ENCODE results near the gene UCHL3. TPM values are rescaled to one million over a fixed set of nuclear protein-coding genes. Genes with fewer than 3 reads are reported as not detected.

UCHL3 gene
- total and polyA plus RNA-seq, 2 experiments from 2014 or later = 42.8 to 116 TPM

DNA sequence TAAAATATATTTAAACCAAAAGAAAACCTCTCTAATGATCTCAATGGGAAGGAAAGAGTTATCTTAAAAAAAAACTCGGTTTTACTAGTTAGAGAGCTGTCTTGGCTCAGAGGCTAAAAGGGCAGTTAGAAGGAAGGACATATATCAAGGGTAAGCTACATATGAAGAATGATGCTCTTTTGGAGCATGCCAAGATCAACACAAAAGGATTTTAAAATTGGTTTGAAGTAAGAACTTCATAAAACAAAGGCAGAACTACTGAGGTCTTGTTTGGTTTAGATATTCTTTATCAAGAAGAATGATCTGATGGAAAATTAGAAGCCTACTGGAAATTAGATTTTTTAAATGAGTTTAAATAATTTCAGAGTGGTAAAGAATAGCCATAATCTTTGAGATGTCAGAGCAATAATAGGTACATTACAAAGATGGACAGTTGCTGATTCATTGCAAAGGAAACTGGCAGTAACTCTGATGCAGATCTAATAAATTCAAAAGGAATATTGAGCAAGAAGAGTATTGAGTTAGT lies 47.1 kb downstream of the UCHL3 start:
- 95 to 100% methylated on average over 1 of the region's 1 CpG for WGBS, 2 experiments (ENCODE audit: low coverage in 1 of 2, low lambda C conversion rate in 2 of 2, missing lambda C conversion rate in 2 of 2)
- H4K20me1 ChIP-seq (ENCODE audit: insufficient read depth) = no peaks in the 10 kb centered on the region
- no peak overlapping the region for H3K4me2 ChIP-seq (ENCODE audit: unreplicated experiment)
- no peak overlapping the region for H3K27ac ChIP-seq
- H3K79me2 ChIP-seq (ENCODE audit: insufficient read depth) = no peaks in the 10 kb centered on the region
- peaks cover 9% of the 10 kb centered on the region; the same call in 1 of the 2 replicates for H3K36me3 ChIP-seq (ENCODE audit: low read depth)
- peaks cover 5% of the 10 kb centered on the region; the same call in 1 of the 2 replicates for H3K4me1 ChIP-seq (ENCODE audit: insufficient read depth)
- no peaks in the 10 kb centered on the region for H3K27me3 ChIP-seq (replicated peaks; ENCODE audit: insufficient read depth)
- no peak overlapping the region for H3K9ac ChIP-seq
- no peak for TF ChIP-seq EZH2 (IDR thresholded peaks at IDR 0.05; ENCODE audit: insufficient read depth, poor library complexity, severe bottlenecking)
- no peak for TF ChIP-seq EZH2phosphoT487 (IDR thresholded peaks at IDR 0.05; ENCODE audit: insufficient read depth, low read depth)
- no peaks in the 10 kb centered on the region for H3K9me3 ChIP-seq (ENCODE audit: low read depth)
- H3K4me3 ChIP-seq = no peak overlapping the region
- no peak for DNase-seq
- H3F3A ChIP-seq (ENCODE audit: insufficient read depth) = no peaks in the 10 kb centered on the region
- H2AFZ ChIP-seq = no peak overlapping the region
- no peaks in the 10 kb centered on the region for H3K9me2 ChIP-seq (ENCODE audit: insufficient read depth)
- in situ Hi-C loops (cut with MboI) = no loop called here

DNA sequence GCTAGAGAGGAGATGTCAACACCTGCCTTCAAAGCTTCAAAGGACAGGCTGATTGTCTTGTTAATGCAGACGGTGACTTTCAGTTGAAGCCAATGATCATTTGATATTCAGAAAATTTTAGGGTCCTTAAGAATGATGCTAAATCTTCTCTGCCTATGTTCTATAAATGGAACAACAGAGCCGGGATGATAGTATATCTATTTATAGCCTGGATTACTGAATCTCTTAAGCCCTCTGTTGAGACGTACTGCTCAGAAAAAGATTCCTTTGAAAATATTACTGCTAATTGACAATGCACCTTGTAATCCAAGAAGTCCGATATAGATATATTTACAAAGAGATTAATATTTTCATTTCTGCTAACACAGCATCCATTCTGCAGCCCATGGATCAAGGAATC lies 50.8 kb downstream of the UCHL3 start:
- Histone ChIP-seq H4K20me1 (ENCODE audit: insufficient read depth) (no peaks in the 10 kb centered on the region), H3K79me2 (ENCODE audit: insufficient read depth) (no peaks in the 10 kb centered on the region), H3K4me1 (ENCODE audit: insufficient read depth) (peaks cover 5% of the 10 kb centered on the region; the same call in 1 of the 2 replicates), H3K36me3 (ENCODE audit: low read depth) (peaks cover 7% of the 10 kb centered on the region; the same call in 1 of the 2 replicates), H3F3A (ENCODE audit: insufficient read depth) (no peaks in the 10 kb centered on the region), H2AFZ (no peak overlapping the region), H3K4me3 (no peak overlapping the region), H3K27me3 (replicated peaks; ENCODE audit: insufficient read depth) (no peaks in the 10 kb centered on the region), H3K9me3 (ENCODE audit: low read depth) (no peaks in the 10 kb centered on the region), H3K4me2 (ENCODE audit: unreplicated experiment) (no peak overlapping the region), H3K27ac (no peak overlapping the region), H3K9ac (no peak overlapping the region), H3K9me2 (ENCODE audit: insufficient read depth) (no peaks in the 10 kb centered on the region)
- WGBS, 2 experiments (ENCODE audit: low coverage in 1 of 2, low lambda C conversion rate in 2 of 2, missing lambda C conversion rate in 2 of 2) = 61 to 64% methylated on average over 4 of the region's 4 CpGs
- TF ChIP-seq EZH2 (IDR thresholded peaks at IDR 0.05; ENCODE audit: insufficient read depth, poor library complexity, severe bottlenecking) (no peak), EZH2phosphoT487 (IDR thresholded peaks at IDR 0.05; ENCODE audit: insufficient read depth, low read depth) (no peak)
- in situ Hi-C loops (cut with MboI) = no loop called here
- DNase-seq = no peak

DNA sequence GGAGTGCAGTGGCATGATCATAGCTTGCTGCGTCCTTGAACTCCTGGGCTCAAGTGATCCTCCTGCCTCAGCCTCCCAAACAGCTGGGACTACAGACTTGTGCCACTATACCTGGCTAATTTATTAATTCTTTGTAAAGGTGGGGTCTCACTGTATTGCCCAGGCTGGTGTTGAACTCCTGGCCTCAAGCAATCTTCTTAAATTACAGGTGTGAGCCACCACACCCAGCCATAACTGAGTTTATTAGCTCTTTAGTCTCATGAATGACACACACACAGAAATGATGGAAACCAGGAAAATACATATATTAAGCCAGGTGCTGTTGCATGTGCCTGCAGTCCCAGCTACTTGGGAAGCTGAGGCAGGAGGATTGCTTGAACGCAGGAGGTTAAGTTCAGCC lies 53.4 kb downstream of the UCHL3 start:
- H3K4me2 ChIP-seq (ENCODE audit: unreplicated experiment) = no peak overlapping the region
- no peak overlapping the region for H3K9ac ChIP-seq
- no peak overlapping the region for H3K4me3 ChIP-seq
- WGBS, 2 experiments (ENCODE audit: low coverage in 1 of 2, low lambda C conversion rate in 2 of 2, missing lambda C conversion rate in 2 of 2) = 96 to 100% methylated on average over 2 of the region's 2 CpGs
- no peaks in the 10 kb centered on the region for H3K27me3 ChIP-seq (replicated peaks; ENCODE audit: insufficient read depth)
- DNase-seq = no peak
- no peaks in the 10 kb centered on the region for H3F3A ChIP-seq (ENCODE audit: insufficient read depth)
- in situ Hi-C loops (cut with MboI) = no loop called here
- peaks cover 5% of the 10 kb centered on the region; the same call in 1 of the 2 replicates for H3K4me1 ChIP-seq (ENCODE audit: insufficient read depth)
- H3K9me3 ChIP-seq (ENCODE audit: low read depth) = no peaks in the 10 kb centered on the region
- TF ChIP-seq EZH2phosphoT487 (IDR thresholded peaks at IDR 0.05; ENCODE audit: insufficient read depth, low read depth) = no peak
- TF ChIP-seq EZH2 (IDR thresholded peaks at IDR 0.05; ENCODE audit: insufficient read depth, poor library complexity, severe bottlenecking) = no peak
- H2AFZ ChIP-seq = no peak overlapping the region
- no peaks in the 10 kb centered on the region for H3K79me2 ChIP-seq (ENCODE audit: insufficient read depth)
- H3K27ac ChIP-seq = no peak overlapping the region
- H3K9me2 ChIP-seq (ENCODE audit: insufficient read depth) = no peaks in the 10 kb centered on the region
- H3K36me3 ChIP-seq (ENCODE audit: low read depth) = peaks cover 10% of the 10 kb centered on the region
- H4K20me1 ChIP-seq (ENCODE audit: insufficient read depth) = no peaks in the 10 kb centered on the region

DNA sequence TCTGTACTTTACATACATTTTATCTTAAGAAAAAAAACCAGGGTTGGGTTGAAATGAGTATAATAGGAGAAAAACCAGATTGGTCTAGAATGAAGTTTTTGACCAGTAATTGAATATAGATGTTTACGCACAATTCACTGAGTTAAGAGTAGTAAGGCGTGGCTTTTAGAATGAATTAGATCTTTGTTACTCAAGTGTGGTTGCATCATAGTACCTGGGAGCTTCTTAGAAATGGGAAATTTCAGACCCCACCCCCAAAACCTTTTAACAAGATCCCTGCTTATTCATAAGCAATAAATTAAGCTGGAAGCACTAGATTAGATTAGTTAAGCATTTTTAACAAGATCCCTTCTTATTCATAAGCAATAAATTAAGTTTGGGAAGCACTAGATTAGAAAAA lies 57.9 kb downstream of the UCHL3 start:
- no peak for TF ChIP-seq EZH2phosphoT487 (IDR thresholded peaks at IDR 0.05; ENCODE audit: insufficient read depth, low read depth)
- TF ChIP-seq EZH2 (IDR thresholded peaks at IDR 0.05; ENCODE audit: insufficient read depth, poor library complexity, severe bottlenecking) = no peak
- no peak overlapping the region for H2AFZ ChIP-seq
- in situ Hi-C loops (cut with MboI) = no loop called here
- H3K27me3 ChIP-seq (replicated peaks; ENCODE audit: insufficient read depth) = no peaks in the 10 kb centered on the region
- H3F3A ChIP-seq (ENCODE audit: insufficient read depth) = no peaks in the 10 kb centered on the region
- no peaks in the 10 kb centered on the region for H4K20me1 ChIP-seq (ENCODE audit: insufficient read depth)
- H3K9ac ChIP-seq = no peak overlapping the region
- no peaks in the 10 kb centered on the region for H3K9me2 ChIP-seq (ENCODE audit: insufficient read depth)
- H3K4me2 ChIP-seq (ENCODE audit: unreplicated experiment) = no peak overlapping the region
- no peaks in the 10 kb centered on the region for H3K4me1 ChIP-seq (ENCODE audit: insufficient read depth)
- no peaks in the 10 kb centered on the region for H3K9me3 ChIP-seq (ENCODE audit: low read depth)
- DNase-seq = no peak
- peaks cover 10% of the 10 kb centered on the region for H3K36me3 ChIP-seq (ENCODE audit: low read depth)
- H3K79me2 ChIP-seq (ENCODE audit: insufficient read depth) = no peaks in the 10 kb centered on the region
- H3K4me3 ChIP-seq = no peak overlapping the region
- H3K27ac ChIP-seq = no peak overlapping the region
- WGBS, 2 experiments (ENCODE audit: low coverage in 1 of 2, low lambda C conversion rate in 2 of 2, missing lambda C conversion rate in 2 of 2) = 100% methylated on average over 2 of the region's 2 CpGs

DNA sequence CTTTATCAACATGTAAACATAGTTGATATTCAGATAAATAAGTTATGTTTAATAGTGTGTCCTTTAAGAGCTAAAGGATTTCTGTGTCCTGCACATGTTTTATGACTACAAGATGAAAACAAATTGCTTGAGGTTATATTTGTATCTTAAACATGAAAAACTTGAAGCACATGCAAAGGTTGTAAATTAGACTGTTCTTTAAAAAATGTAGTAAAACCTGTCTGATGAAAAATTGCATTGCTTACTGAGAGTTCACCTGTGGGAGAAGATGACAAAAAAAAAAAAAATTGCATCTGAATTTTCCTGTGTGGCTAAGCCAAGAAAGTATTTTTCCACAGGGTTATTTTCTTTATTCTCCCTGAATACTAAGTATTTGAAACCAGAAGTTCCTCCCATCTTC lies 60.9 kb downstream of the UCHL3 start:
- in situ Hi-C loops (cut with MboI) = no loop called here
- no peak overlapping the region for H3K4me2 ChIP-seq (ENCODE audit: unreplicated experiment)
- TF ChIP-seq EZH2 (IDR thresholded peaks at IDR 0.05; ENCODE audit: insufficient read depth, poor library complexity, severe bottlenecking) (no peak), EZH2phosphoT487 (IDR thresholded peaks at IDR 0.05; ENCODE audit: insufficient read depth, low read depth) (no peak)
- no peak overlapping the region for H3K27ac ChIP-seq
- no peaks in the 10 kb centered on the region for H3F3A ChIP-seq (ENCODE audit: insufficient read depth)
- H2AFZ ChIP-seq = no peak overlapping the region
- no peak overlapping the region for H3K9ac ChIP-seq
- H4K20me1 ChIP-seq (ENCODE audit: insufficient read depth) = no peaks in the 10 kb centered on the region
- H3K27me3 ChIP-seq (replicated peaks; ENCODE audit: insufficient read depth) = no peaks in the 10 kb centered on the region
- H3K4me1 ChIP-seq (ENCODE audit: insufficient read depth) = no peaks in the 10 kb centered on the region
- H3K79me2 ChIP-seq (ENCODE audit: insufficient read depth) = no peaks in the 10 kb centered on the region
- H3K9me2 ChIP-seq (ENCODE audit: insufficient read depth) = no peaks in the 10 kb centered on the region
- no peak overlapping the region for H3K4me3 ChIP-seq
- peaks cover 12% of the 10 kb centered on the region for H3K36me3 ChIP-seq (ENCODE audit: low read depth)
- no peaks in the 10 kb centered on the region for H3K9me3 ChIP-seq (ENCODE audit: low read depth)
- no peak for DNase-seq
